Pancreas (tissue), 10 donors: ENCODE results near the gene GPR50. TPM values are rescaled to one million over a fixed set of nuclear protein-coding genes. Genes with fewer than 3 reads are reported as not detected.

Experiments used
- ATAC-seq, 4 donors: fragments of 200-7000 bp; cut with Tn5 transposase; one replicate each; pipeline versions ENCODE4 v1.8.0 to v1.9.1; 2020; ENCODE audit warnings: mild to moderate bottlenecking in 4 of 4, moderate library complexity in 4 of 4
- DNase-seq, 6 donors: peaks; one replicate each; pipeline ENCODE4 v3.0.0-alpha.2; 2020
- FAIRE-seq: peaks from 2 replicates; lab custom pipeline; 2012; peaks lifted over from hg19 to GRCh38; lab: Jason Lieb, UNC
- H3K27ac ChIP-seq, 4 donors: fragments of 200-600 bp; sonication (generic); 1 replicate in 3 of 4; 2 replicates in 1 of 4; pipeline versions ENCODE4 v1.5.0 to v1.8.0; 2020
- H3K27me3 ChIP-seq, 4 donors: fragments of 200-600 bp; one replicate each; pipeline ENCODE4 v1.8.0; 2021
- H3K36me3 ChIP-seq, 3 donors: fragments of 200-600 bp; sonication (generic) in 1 of 3; one replicate each; pipeline versions ENCODE4 v1.5.0 to v1.8.0; 2020 to 2021
- H3K4me1 ChIP-seq, 3 donors: fragments of 200-600 bp; one replicate each; pipeline ENCODE4 v1.8.0; 2021
- H3K4me3 ChIP-seq, 4 donors: fragments of 200-600 bp; sonication (generic) in 2 of 4; one replicate each; pipeline versions ENCODE4 v1.5.0 to v1.8.0; 2020 to 2021
- H3K9me3 ChIP-seq, 4 donors: fragments of 200-600 bp; one replicate each; pipeline ENCODE4 v1.8.0; 2021
- WGBS, 2 donors: extraction: QIAGEN DNeasy Blood & Tissue Kit; methylation state at CpG; one replicate each; pipeline ENCODE4 v1.1.7; 2013; 5-methylcytosine and 5-hydroxymethylcytosine counted together
- intact Hi-C, 3 donors: fragments of 100-400 bp; cut with DNase I; formaldehyde crosslinking; loops; one replicate each; pipeline versions ENCODE4 v1.11.1 to v1.14.2; 2022
- microRNA-seq, 2 donors: library from miRNA; unstranded; fragments of <30 nt; microRNA quantifications; one replicate each; pipeline versions ENCODE4 to v1.1.0, GENCODE V29; 2019 to 2020
- polyA plus RNA-seq, 2 donors: library from polyadenylated mRNA; stranded (reverse); fragments of 200-250 nt; gene quantifications; one replicate each; pipeline ENCODE4 v1.2.3, GENCODE V29; 2013
- total RNA-seq, 6 donors: library from RNA; stranded (reverse); fragmentation: NEBNext Ultra II Directional in 4 of 6; extraction: Animal tissue kit (Norgen Biotek cat#: 25700) in 4 of 6; gene quantifications; one replicate each; pipeline versions ENCODE4 v1.2.1 to v1.2.4, GENCODE V29; 2021 to 2023
- TF ChIP-seq, protein P1 (sequence below), 4 donors: fragments of 200-600 bp; sonication (generic) in 3 of 4; IDR thresholded peaks; one replicate each; pipeline versions ENCODE4 v1.5.0 to v1.8.0; 2021; ENCODE audit warnings: antibody characterized with exemption in 4 of 4
- donor health status: healthy with polysubstance abuse.
- donor health status: DM: no; HTN: no; CAD: no; lungs with moderate emphysema.
- donor health status: DM: no; HTN: no; CAD: no.
- donor health status: control.
- donor health status: control.
- donor health status: Bipolar disorder and iron deficiency.
- donor health status: DM: yes; HTN: yes; CAD: no.
- donor health status: DM: no; HTN: no; CAD: no.
- donor health status: DM: no; HTN: no; CAD: no.
- donor health status: DM: yes; HTN: yes; CAD: no.

Gene GPR50
- total and polyA plus RNA-seq, 8 donors = not detected

DNA sequence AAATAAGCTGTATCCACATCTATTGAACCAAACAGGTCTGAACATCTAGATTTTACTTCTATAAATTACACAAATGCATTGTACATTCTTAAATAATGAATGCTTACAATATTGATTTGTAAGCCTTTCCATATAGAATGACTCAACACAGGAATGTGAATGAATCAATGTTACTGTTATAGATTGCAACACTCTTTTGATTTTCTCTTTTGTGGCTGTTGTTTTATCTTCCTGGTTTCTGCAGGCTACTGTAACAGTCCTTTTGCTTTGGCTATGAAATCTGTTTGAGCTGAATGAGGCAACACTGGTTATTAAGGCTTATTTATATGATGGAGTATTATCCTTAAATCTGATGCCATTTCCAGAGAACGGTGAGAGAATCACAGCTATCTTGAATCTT is 49.5 kb downstream of the GPR50 start:
- DNase-seq (no peak), ATAC-seq (no peak), FAIRE-seq (no peak)
- Histone ChIP-seq H3K27me3 (peaks cover 0 to 11% (median 0%) of the 10 kb centered on the region in 4 donors), H3K4me1 (no peaks in the 10 kb centered on the region), H3K36me3 (no peaks in the 10 kb centered on the region), H3K4me3 (no peak overlapping the region), H3K9me3 (no peaks in the 10 kb centered on the region), H3K27ac (no peak overlapping the region)
- 28 to 59% methylated on average over 1 of the region's 1 CpG for WGBS, 2 donors
- intact Hi-C loops = no loop called here
- TF ChIP-seq, protein P1, sequence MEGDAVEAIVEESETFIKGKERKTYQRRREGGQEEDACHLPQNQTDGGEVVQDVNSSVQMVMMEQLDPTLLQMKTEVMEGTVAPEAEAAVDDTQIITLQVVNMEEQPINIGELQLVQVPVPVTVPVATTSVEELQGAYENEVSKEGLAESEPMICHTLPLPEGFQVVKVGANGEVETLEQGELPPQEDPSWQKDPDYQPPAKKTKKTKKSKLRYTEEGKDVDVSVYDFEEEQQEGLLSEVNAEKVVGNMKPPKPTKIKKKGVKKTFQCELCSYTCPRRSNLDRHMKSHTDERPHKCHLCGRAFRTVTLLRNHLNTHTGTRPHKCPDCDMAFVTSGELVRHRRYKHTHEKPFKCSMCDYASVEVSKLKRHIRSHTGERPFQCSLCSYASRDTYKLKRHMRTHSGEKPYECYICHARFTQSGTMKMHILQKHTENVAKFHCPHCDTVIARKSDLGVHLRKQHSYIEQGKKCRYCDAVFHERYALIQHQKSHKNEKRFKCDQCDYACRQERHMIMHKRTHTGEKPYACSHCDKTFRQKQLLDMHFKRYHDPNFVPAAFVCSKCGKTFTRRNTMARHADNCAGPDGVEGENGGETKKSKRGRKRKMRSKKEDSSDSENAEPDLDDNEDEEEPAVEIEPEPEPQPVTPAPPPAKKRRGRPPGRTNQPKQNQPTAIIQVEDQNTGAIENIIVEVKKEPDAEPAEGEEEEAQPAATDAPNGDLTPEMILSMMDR (IDR thresholded peaks at IDR 0.05) = no peak

DNA sequence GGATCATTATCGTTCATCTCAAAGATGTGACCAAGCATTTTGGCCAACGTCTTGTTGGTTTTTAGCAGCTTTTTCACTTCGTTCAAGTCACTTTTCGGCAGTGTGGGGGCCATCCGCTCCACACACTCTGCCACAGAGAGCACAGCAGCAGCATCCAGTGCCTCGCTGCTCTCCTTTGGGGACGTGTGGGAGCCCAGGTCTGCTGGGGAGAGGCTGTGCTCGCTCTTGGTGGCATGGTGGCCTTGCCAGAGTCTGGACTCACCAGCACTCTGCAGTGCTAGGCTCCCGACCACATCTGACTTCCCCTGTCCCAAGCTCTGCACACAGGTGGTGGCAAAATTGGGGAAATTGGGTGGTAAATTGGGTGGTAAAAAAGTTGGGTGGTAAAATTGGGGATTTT is 50.6 kb downstream of the GPR50 start:
- 57 to 60% methylated on average over 9 of the region's 9 CpGs for WGBS, 2 donors
- ATAC-seq (no peak), FAIRE-seq (no peak), DNase-seq (no peak)
- Histone ChIP-seq H3K4me3 (no peak overlapping the region), H3K4me1 (no peaks in the 10 kb centered on the region), H3K9me3 (no peaks in the 10 kb centered on the region), H3K27ac (no peak overlapping the region), H3K27me3 (peaks cover 0 to 11% (median 0%) of the 10 kb centered on the region in 4 donors), H3K36me3 (no peaks in the 10 kb centered on the region)
- intact Hi-C loops = no loop called here
- TF ChIP-seq, protein P1 (IDR thresholded peaks at IDR 0.05) = no peak

DNA sequence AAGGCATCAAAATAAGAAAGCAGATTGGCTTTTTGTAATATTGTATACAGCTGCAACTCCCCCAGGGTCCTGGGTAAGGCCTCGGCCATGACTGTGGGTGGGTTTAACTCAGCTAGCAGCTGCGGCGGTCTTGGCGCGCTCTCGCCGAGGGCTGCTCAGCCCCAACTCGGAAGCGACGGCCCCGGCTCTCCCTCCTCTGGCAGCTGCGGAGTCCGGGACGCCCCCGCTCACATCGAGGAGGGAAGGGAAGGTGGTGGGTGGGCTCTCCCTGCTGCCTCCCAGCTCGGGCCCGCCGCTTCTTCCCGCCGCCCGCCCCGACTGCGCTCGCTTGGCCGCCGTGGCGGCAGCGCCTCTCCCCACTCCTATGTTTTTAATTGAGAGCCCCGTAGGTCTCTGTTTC is 51.2 kb downstream of the GPR50 start:
- no peaks in the 10 kb centered on the region for H3K9me3 ChIP-seq
- no peak overlapping the region for H3K4me3 ChIP-seq
- TF ChIP-seq, protein P1 (IDR thresholded peaks at IDR 0.05) = no peak
- DNase-seq (peak in 2 of 6 donors; percentile 39 to 54), FAIRE-seq (no peak), ATAC-seq (no peak)
- H3K27me3 ChIP-seq = peaks cover 0 to 11% (median 0%) of the 10 kb centered on the region in 4 donors
- WGBS, 2 donors = 6 to 19% methylated on average over 23 to 29 of the region's 30 CpGs
- H3K27ac ChIP-seq = no peak overlapping the region
- no peaks in the 10 kb centered on the region for H3K36me3 ChIP-seq
- intact Hi-C loops = no loop called here
- no peaks in the 10 kb centered on the region for H3K4me1 ChIP-seq

DNA sequence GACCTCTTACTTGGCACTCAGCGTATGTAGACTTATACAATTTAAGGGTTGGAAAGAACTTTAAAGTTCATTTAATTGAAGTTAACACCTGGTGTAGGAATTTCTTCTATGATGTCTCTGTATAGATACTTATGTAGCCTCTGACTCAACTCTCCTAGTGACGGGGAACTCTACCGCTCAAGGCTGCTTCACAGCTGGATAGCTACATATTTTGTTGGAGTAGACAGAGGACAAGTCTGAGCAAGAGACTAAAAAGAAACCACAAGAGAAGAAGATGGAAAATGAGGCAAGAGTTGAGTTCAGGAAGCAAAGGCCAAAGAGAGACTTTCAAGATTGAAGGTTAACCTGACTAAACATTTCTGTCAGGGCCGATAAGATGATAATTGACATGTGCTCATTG is 52.6 kb downstream of the GPR50 start:
- intact Hi-C loops = no loop called here
- no peak for FAIRE-seq
- no peak for ATAC-seq
- WGBS, 2 donors = 71 to 81% methylated on average over 4 of the region's 4 CpGs
- H3K4me1 ChIP-seq = no peaks in the 10 kb centered on the region
- H3K9me3 ChIP-seq = no peaks in the 10 kb centered on the region
- no peak overlapping the region for H3K4me3 ChIP-seq
- H3K36me3 ChIP-seq = no peaks in the 10 kb centered on the region
- DNase-seq = no peak
- peaks cover 0 to 11% (median 0%) of the 10 kb centered on the region in 4 donors for H3K27me3 ChIP-seq
- H3K27ac ChIP-seq = no peak overlapping the region
- TF ChIP-seq, protein P1 (IDR thresholded peaks at IDR 0.05) = no peak

Small RNA genes lying within 50 kb of the gene (microRNA-seq; reads per million reads assigned to microRNA genes)
- 0 reads per million in 2 donors for gene MIR4330

Other genes with a start within 250 kb of the GPR50 start
- 10 to 100 TPM in 2 of 6 donors, 1 to 10 TPM in 4; 3.9 to 12.8 (median 5.5) TPM for gene HMGB3, start 193.2 kb upstream of the GPR50 start, total RNA-seq
- 10 to 100 TPM in 1 of 2 donors, 1 to 10 TPM in 1; 9.5 to 17.4 TPM for gene HMGB3, start 193.2 kb upstream of the GPR50 start, polyA plus RNA-seq
- gene VMA21, start 220.6 kb downstream of the GPR50 start, total RNA-seq = 10 to 100 TPM in 4 of 6 donors, 1 to 10 TPM in 2; 7.7 to 16.4 (median 13.8) TPM
- gene VMA21, start 220.6 kb downstream of the GPR50 start, polyA plus RNA-seq = 1 to 10 TPM; 3.3 to 8.9 TPM